Suprapubic skin (tissue), 4 donors: ENCODE data around the gene TPCN2. TPM values are rescaled to one million over a fixed set of nuclear protein-coding genes. Genes with fewer than 3 reads are reported as not detected.

Experiments
- DNase-seq, 2 donors: peaks; one replicate each; pipeline ENCODE4 v3.0.0-alpha.2; 2019; ENCODE audit warnings: low spot score in 2 of 2
- H3K27ac ChIP-seq: fragments of 200-600 bp; sonication (generic); one replicate; pipeline ENCODE4 v1.5.1; 2019
- H3K27me3 ChIP-seq: fragments of 200-600 bp; sonication (generic); one replicate; pipeline ENCODE4 v1.5.1; 2019
- H3K36me3 ChIP-seq: fragments of 200-600 bp; sonication (generic); one replicate; pipeline ENCODE4 v1.5.1; 2019
- H3K4me1 ChIP-seq: fragments of 200-600 bp; sonication (generic); one replicate; pipeline ENCODE4 v1.5.1; 2019
- H3K4me3 ChIP-seq: fragments of 200-600 bp; sonication (generic); one replicate; pipeline ENCODE4 v1.5.1; 2019; ENCODE audit warnings: mild to moderate bottlenecking
- H3K9me3 ChIP-seq: fragments of 200-600 bp; sonication (generic); one replicate; pipeline ENCODE4 v1.5.1; 2019
- CTCF ChIP-seq, 2 donors: fragments of 200-600 bp in 1 of 2; fragments of 450-650 bp in 1 of 2; sonication (generic) in 1 of 2; IDR thresholded peaks; one replicate each; pipeline ENCODE4 v1.5.1; 2016 to 2019; ENCODE audit warnings: antibody characterized with exemption in 2 of 2, mild to moderate bottlenecking in 1 of 2, moderate library complexity in 1 of 2
- EP300 ChIP-seq: sonication (generic); formaldehyde crosslinking; IDR thresholded peaks from one replicate; pipeline ENCODE4 v1.6.1; 2017; ENCODE audit warnings: antibody characterized with exemption
- POLR2A ChIP-seq, 2 donors: fragments of 450-650 bp; IDR thresholded peaks; one replicate each; pipeline ENCODE4 v1.6.1; 2017; ENCODE audit warnings: antibody characterized with exemption in 2 of 2, mild to moderate bottlenecking in 2 of 2, moderate library complexity in 2 of 2
- POLR2AphosphoS5 ChIP-seq, 3 donors: sonication (generic); formaldehyde crosslinking; IDR thresholded peaks; one replicate each; pipeline ENCODE4 v1.6.1; 2017; ENCODE audit warnings: antibody characterized with exemption in 3 of 3
- WGBS: methylation state at CpG from one replicate; pipeline ENCODE4 v1.1.5; 2018; 5-methylcytosine and 5-hydroxymethylcytosine counted together
- total RNA-seq, 4 donors: library from RNA; depleted of rRNA; stranded (reverse); fragments of >200 nt; gene quantifications; one replicate each; pipeline ENCODE4 v1.1.0, GENCODE V29; 2016

TPCN2 gene
- total RNA-seq, 4 donors from 2014 or later: 8.4 to 30.3 (median 24.4) TPM

DNA sequence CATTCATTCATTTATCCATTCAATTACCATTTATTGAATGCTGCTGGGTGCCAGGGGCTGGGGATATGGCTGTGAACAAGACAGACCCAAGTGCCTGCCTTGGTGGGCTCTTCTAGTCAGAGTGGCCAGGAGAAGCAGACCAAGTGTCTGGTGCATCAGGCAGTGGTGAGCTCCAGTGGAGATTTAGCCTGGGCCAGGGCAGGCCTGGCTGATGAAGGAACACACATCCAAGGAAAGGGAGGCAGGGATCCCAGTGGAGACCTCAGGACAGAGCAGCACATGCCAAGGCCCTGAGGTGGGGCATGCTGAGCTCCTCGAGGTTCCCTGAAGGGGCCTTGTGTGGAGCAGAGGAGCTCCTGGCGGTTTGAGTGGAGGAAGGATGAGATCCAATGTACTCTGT, 60.4 kb downstream of the TPCN2 start:
- H3K27ac ChIP-seq: no peak overlapping the region
- H3K4me3 ChIP-seq: no peak overlapping the region
- H3K36me3 ChIP-seq: no peaks in the 10 kb centered on the region
- no peaks in the 10 kb centered on the region for H3K9me3 ChIP-seq
- DNase-seq: no peak
- no CpG with 5 or more reads among the region's 2 CpGs for WGBS
- no peak for TF ChIP-seq POLR2AphosphoS5 (IDR thresholded peaks at IDR 0.05)
- no peak for TF ChIP-seq POLR2A (IDR thresholded peaks at IDR 0.05)
- peaks cover 11% of the 10 kb centered on the region for H3K4me1 ChIP-seq
- no peaks in the 10 kb centered on the region for H3K27me3 ChIP-seq

GRCh38 chr11:69110451-69110850, 61.7 kb downstream of the TPCN2 start:
- Histone ChIP-seq H3K4me3 (no peak overlapping the region), H3K27me3 (no peaks in the 10 kb centered on the region), H3K36me3 (no peaks in the 10 kb centered on the region), H3K27ac (no peak overlapping the region), H3K9me3 (no peaks in the 10 kb centered on the region), H3K4me1 (peaks cover 10% of the 10 kb centered on the region)
- TF ChIP-seq CTCF (IDR thresholded peaks at IDR 0.05): no peak
- no peak for TF ChIP-seq POLR2AphosphoS5 (IDR thresholded peaks at IDR 0.05)
- TF ChIP-seq POLR2A (IDR thresholded peaks at IDR 0.05): no peak
- TF ChIP-seq EP300: no peak
- 86% methylated on average over 6 of the region's 6 CpGs for WGBS
- DNase-seq: no peak

DNA sequence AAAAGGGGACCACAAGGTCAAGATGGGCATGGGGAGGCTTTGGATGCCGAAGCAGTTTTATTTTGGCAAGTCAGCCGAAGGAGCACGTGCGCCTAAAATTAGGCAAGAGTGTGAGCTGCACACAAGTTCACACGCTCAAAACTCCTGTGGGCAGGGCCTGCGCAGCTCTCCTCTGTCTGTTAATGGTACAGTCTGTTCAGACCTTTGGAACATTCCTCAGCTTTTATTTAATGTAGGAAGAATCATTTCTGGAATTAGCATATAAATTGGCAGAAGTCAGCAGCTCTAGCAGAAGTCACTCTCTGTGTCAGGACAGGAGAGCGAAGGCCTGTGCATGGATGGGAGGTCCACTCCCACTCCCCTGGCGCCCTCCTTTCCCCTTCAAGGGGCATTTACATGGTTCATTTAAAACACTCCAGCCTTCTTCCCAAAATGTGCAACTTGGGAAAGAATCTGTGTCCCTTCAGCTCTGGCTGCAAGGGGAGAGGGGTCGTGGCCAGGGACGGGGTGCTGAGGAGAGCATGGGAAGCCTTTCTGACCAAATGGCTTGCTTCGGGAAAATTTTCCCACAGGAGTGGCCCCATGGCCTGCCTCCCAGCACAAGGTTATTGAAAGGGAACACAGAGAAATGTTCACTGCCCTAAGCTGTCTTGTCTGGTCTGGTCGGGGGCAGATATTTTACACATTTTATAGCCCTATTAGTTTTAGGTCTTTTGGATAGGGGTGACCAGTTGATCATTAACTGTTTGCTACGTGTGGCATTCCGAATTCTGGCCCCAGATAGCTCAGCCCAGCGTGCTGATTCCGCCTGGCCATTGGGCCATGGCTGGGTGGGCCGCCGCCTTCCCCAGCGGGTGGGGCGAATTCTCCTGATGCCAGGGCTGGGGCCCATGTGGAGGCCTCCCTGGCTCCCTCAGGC, 63.2 kb downstream of the TPCN2 start:
- no peak for DNase-seq
- 86% methylated on average over 19 of the region's 20 CpGs for WGBS
- TF ChIP-seq POLR2AphosphoS5 (IDR thresholded peaks at IDR 0.05) (no peak), POLR2A (IDR thresholded peaks at IDR 0.05) (no peak), CTCF (IDR thresholded peaks at IDR 0.05) (no peak), EP300 (no peak)
- Histone ChIP-seq H3K4me1 (no peaks in the 10 kb centered on the region), H3K9me3 (no peaks in the 10 kb centered on the region), H3K27me3 (no peaks in the 10 kb centered on the region), H3K27ac (no peak overlapping the region), H3K36me3 (no peaks in the 10 kb centered on the region), H3K4me3 (no peak overlapping the region)

DNA sequence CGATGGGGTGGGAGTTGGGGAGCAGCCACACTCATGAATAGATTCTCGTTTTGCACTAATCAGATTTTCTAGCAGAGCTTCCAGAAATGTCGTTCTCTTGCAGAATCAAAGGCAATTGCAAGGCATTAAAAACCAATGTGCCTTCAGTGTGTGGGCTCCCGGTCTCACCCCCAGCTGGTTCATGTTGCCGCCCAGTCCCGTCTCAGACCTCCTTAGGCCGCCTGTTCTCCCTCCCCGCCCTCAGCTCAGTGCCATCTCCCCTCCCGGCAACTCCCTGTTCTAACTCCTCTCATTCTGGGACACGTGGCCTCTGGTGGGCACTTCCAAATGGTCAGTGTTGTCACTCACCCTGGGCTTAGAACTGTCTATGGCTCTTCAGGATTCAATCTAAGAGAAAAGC, 64.5 kb downstream of the TPCN2 start:
- no peaks in the 10 kb centered on the region for H3K4me1 ChIP-seq
- TF ChIP-seq CTCF (IDR thresholded peaks at IDR 0.05) (no peak), POLR2AphosphoS5 (IDR thresholded peaks at IDR 0.05) (no peak)
- H3K9me3 ChIP-seq: no peaks in the 10 kb centered on the region
- H3K36me3 ChIP-seq: no peaks in the 10 kb centered on the region
- no peak overlapping the region for H3K4me3 ChIP-seq
- DNase-seq: no peak
- H3K27me3 ChIP-seq: no peaks in the 10 kb centered on the region
- no peak overlapping the region for H3K27ac ChIP-seq
- WGBS: 79% methylated on average over 10 of the region's 10 CpGs

DNA sequence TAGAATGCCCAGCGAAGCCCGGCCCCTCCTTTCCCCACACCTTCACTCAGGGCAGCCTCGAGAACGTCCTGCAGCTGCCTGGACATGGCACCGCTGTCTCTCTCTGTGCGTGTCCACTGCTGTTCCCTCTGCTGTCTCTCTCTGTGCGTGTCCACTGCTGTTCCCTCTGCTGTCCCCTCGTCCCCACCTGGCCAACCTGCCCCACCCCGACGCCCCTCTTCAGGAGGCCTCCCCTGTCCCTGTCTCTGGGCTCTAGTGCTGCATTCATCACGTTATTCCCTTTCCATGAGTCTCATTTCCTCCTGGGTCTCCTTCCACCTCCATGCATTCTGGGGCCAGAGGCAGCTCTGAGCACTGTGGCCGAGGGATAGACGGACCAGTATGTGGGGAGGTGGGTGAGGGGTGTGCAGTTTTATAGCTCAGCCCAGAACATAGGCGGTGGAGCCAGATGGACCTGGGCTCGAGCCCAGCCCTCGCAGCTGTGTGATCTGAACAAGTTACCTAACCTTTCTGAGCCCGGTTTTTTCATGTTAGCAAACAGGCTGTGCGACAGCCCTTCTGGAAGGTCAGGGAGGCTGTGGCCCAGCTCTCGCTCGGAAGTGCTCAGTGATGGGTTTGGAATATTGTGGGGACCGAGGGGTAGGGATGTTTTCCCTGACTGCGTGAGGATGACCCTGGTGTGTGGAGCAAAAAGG, 65.1 kb downstream of the TPCN2 start:
- WGBS: 88% methylated on average over 22 of the region's 22 CpGs
- no peaks in the 10 kb centered on the region for H3K36me3 ChIP-seq
- no peaks in the 10 kb centered on the region for H3K4me1 ChIP-seq
- no peak overlapping the region for H3K4me3 ChIP-seq
- no peak overlapping the region for H3K27ac ChIP-seq
- TF ChIP-seq CTCF (IDR thresholded peaks at IDR 0.05) (no peak), EP300 (no peak), POLR2AphosphoS5 (IDR thresholded peaks at IDR 0.05) (no peak), POLR2A (IDR thresholded peaks at IDR 0.05) (no peak)
- no peaks in the 10 kb centered on the region for H3K9me3 ChIP-seq
- no peak for DNase-seq
- H3K27me3 ChIP-seq: no peaks in the 10 kb centered on the region
